ENCODE measurements around the gene MRPL23. TPM values are rescaled to one million over a fixed set of nuclear protein-coding genes. Genes with fewer than 3 reads are reported as not detected.
A peak's percentile ranks its signal among the peaks of the same experiment; 100 is the strongest.

Gene MRPL23
- total and polyA plus RNA-seq, 4 donors = 33.0 to 83.9 (median 67.6) TPM

- Histone ChIP-seq H3K4me3 (ENCODE audit: low read depth in 1 of 3, low read length in 3 of 3) (no peak overlapping the region), H3K9ac (ENCODE audit: low read depth in 1 of 2, low read length in 2 of 2) (no peak overlapping the region), H3K27ac (ENCODE audit: low read depth in 1 of 2, low read length in 2 of 2) (no peak overlapping the region), H3K36me3 (ENCODE audit: control insufficient read depth in 4 of 4, insufficient read depth in 3 of 4, low read depth in 1 of 4, low read length in 3 of 4) (no peaks in the 10 kb centered on the region), H3K9me3 (ENCODE audit: control insufficient read depth in 4 of 4, low read length in 3 of 4) (no peaks in the 10 kb centered on the region), H3K4me1 (ENCODE audit: control insufficient read depth in 4 of 4, insufficient read depth in 4 of 4, low read length in 3 of 4) (no peaks in the 10 kb centered on the region), H3K27me3 (ENCODE audit: control insufficient read depth in 4 of 4, insufficient read depth in 4 of 4, low read length in 3 of 4) (no peaks in the 10 kb centered on the region)
- TF ChIP-seq HNF4A (conservative IDR thresholded peaks at IDR 0.05) = no peak
- TF ChIP-seq CTCF (IDR thresholded peaks at IDR 0.05; ENCODE audit: low read depth, low read length, missing input control) = no peak
- no peak for DNase-seq (ENCODE audit: low spot score)
- WGBS = 97% methylated on average over 15 of the region's 26 CpGs
Measured at GRCh38 chr11:1992111-1992510, 45.0 kb downstream of the MRPL23 start.

DNA sequence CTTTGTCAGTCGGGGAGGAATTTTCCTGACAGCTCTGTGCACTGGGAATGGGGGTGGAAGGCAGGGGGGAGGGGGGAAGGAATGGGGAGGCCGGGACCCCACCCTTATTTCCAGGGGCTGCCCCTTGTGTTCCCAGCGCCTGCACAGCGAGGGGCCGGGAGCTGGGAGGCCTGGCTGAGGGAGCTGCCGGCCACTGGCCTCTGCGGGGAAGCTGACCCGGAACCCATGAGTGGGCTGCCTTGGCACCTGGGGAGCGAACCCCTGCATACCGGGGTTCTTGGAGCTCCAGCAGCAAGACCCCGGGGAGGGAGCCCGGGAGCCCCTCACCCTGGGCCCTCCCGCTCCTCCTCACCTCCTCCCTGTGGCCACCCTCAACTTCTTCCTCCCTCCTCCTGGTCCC lies 47.0 kb downstream of the MRPL23 start:
- Histone ChIP-seq H3K9me3 (ENCODE audit: control insufficient read depth in 4 of 4, low read length in 3 of 4) (no peaks in the 10 kb centered on the region), H3K4me3 (ENCODE audit: low read depth in 1 of 3, low read length in 3 of 3) (no peak overlapping the region), H3K4me1 (ENCODE audit: control insufficient read depth in 4 of 4, insufficient read depth in 4 of 4, low read length in 3 of 4) (no peaks in the 10 kb centered on the region), H3K27me3 (ENCODE audit: control insufficient read depth in 4 of 4, insufficient read depth in 4 of 4, low read length in 3 of 4) (no peaks in the 10 kb centered on the region), H3K9ac (ENCODE audit: low read depth in 1 of 2, low read length in 2 of 2) (no peak overlapping the region), H3K27ac (ENCODE audit: low read depth in 1 of 2, low read length in 2 of 2) (no peak overlapping the region), H3K36me3 (ENCODE audit: control insufficient read depth in 4 of 4, insufficient read depth in 3 of 4, low read depth in 1 of 4, low read length in 3 of 4) (no peaks in the 10 kb centered on the region)
- peak; percentile 34 for DNase-seq (ENCODE audit: low spot score)
- no peak for TF ChIP-seq MAX (IDR thresholded peaks at IDR 0.05)
- no peak for TF ChIP-seq NR2F2 (IDR thresholded peaks at IDR 0.05)
- TF ChIP-seq GABPA (IDR thresholded peaks at IDR 0.05 in 1 of 2, conservative IDR thresholded peaks at IDR 0.05 in 1 of 2) = no peak
- no peak for TF ChIP-seq YY1 (IDR thresholded peaks at IDR 0.05)
- no peak for TF ChIP-seq RAD21 (IDR thresholded peaks at IDR 0.05)
- TF ChIP-seq ZBTB33 (IDR thresholded peaks at IDR 0.05) = no peak
- TF ChIP-seq FOXA2 (IDR thresholded peaks at IDR 0.05) = no peak
- no peak for TF ChIP-seq CTCF (IDR thresholded peaks at IDR 0.05; ENCODE audit: low read depth, low read length, missing input control)
- TF ChIP-seq RXRA (IDR thresholded peaks at IDR 0.05) = no peak
- no peak for TF ChIP-seq TAF1 (conservative IDR thresholded peaks at IDR 0.05)
- TF ChIP-seq, protein P1, sequence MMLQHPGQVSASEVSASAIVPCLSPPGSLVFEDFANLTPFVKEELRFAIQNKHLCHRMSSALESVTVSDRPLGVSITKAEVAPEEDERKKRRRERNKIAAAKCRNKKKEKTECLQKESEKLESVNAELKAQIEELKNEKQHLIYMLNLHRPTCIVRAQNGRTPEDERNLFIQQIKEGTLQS (IDR thresholded peaks at IDR 0.05) = no peak
- TF ChIP-seq EGR1 (IDR thresholded peaks at IDR 0.05; ENCODE audit: low read depth in 2 of 2) = no peak
- WGBS = 64% methylated on average over 11 of the region's 13 CpGs

All from liver (tissue), 9 donors.